HepG2 (cell line): ENCODE data around the gene MSRB3. TPM values are rescaled to one million over a fixed set of nuclear protein-coding genes. Genes with fewer than 3 reads are reported as not detected.

Experiments used
- ATAC-seq: fragments of 200-7000 bp; cut with Tn5 transposase; 3 replicates; pipeline ENCODE4 v1.9.1; 2020; ENCODE audit warnings: mild to moderate bottlenecking, moderate library complexity
- BruUV-seq: library from RNA; stranded (reverse); fragments of 400-500 nt; replicated peaks from 2 replicates; lab custom pipeline; 2021; lab: Mats Ljungman, UMichigan
- CTCF ChIA-PET: fragments of 300-600 bp; formaldehyde crosslinking; extraction: SDS; loops from one replicate; lab custom pipeline; 2021; ENCODE audit warnings: low total read pairs, inconsistent platforms, low intra/inter-chr PET ratio; lab: Yijun Ruan, JAX
- POLR2A ChIA-PET: fragments of 350-600 bp; sonication (Branson Sonifier 250); formaldehyde crosslinking; loops from one replicate; lab custom pipeline; 2020; ENCODE audit warnings: antibody characterized with exemption, inconsistent platforms; lab: Yijun Ruan, JAX
- DNase-seq: peaks from one replicate; pipeline ENCODE4 v3.0.0-alpha.2; 2015; ENCODE audit warnings: low spot score
- FAIRE-seq: peaks from 3 replicates; lab custom pipeline; 2011; peaks lifted over from hg19 to GRCh38; lab: Jason Lieb, UNC
- H2AFZ ChIP-seq: one replicate; pipeline ENCODE4 v1.6.1; 2011; ENCODE audit warnings: low read length, inconsistent platforms
- H3K27ac ChIP-seq: fragments of 300-600 bp; 3 replicates; pipeline ENCODE4 v1.8.0; 2011; ENCODE audit warnings: mixed run types, mild to moderate bottlenecking, mixed read lengths, low read length, inconsistent platforms; ENCODE audit not compliant: insufficient read depth; ENCODE audit errors: extremely low read length
- H3K27me3 ChIP-seq, 2 experiments: fragments of 200-600 bp in 1 of 2; 2 replicates in 1 of 2; 3 replicates in 1 of 2; pipeline versions ENCODE4 v1.6.0 to v1.8.0; 2011; ENCODE audit warnings: low read length in 2 of 2, mild to moderate bottlenecking in 2 of 2, moderate library complexity in 2 of 2, inconsistent platforms in 1 of 2; ENCODE audit not compliant: insufficient read depth in 2 of 2, control insufficient read depth in 1 of 2
- H3K36me3 ChIP-seq, 2 experiments: fragments of 200-600 bp in 1 of 2; replicated peaks in 1 of 2; 2 replicates in 1 of 2; 3 replicates in 1 of 2; pipeline versions ENCODE4 v1.5.1 to v1.8.0; 2011; ENCODE audit warnings: low read length in 2 of 2, inconsistent platforms in 1 of 2; ENCODE audit not compliant: insufficient read depth in 2 of 2, control insufficient read depth in 1 of 2
- H3K4me1 ChIP-seq: 2 replicates; pipeline ENCODE4 v1.5.1; 2012; ENCODE audit warnings: low read length, inconsistent platforms; ENCODE audit not compliant: insufficient read depth
- H3K4me2 ChIP-seq: 2 replicates; pipeline ENCODE4 v1.6.0; 2011; ENCODE audit warnings: low read depth, low read length, inconsistent platforms
- H3K4me3 ChIP-seq, 3 experiments: fragments of 200-600 bp in 1 of 3; sonication (generic), shearing (Covaris generic) in 1 of 3; replicated peaks in 1 of 3; 2 replicates each; pipeline ENCODE4 v1.5.1; 2011 to 2016; ENCODE audit warnings: low read length in 3 of 3, inconsistent platforms in 2 of 3, low read depth in 2 of 3, mild to moderate bottlenecking in 2 of 3, control low read depth in 1 of 3, mixed read lengths in 1 of 3; ENCODE audit not compliant: insufficient read depth in 1 of 3
- H3K79me2 ChIP-seq: one replicate; pipeline ENCODE4 v1.6.1; 2011; ENCODE audit warnings: low read length, inconsistent platforms; ENCODE audit not compliant: insufficient read depth
- H3K9ac ChIP-seq: 2 replicates; pipeline ENCODE4 v1.6.0; 2011; ENCODE audit warnings: mild to moderate bottlenecking, low read depth, low read length, inconsistent platforms; ENCODE audit not compliant: insufficient read depth
- H3K9me3 ChIP-seq: 2 replicates; pipeline ENCODE4 v1.5.1; 2012; ENCODE audit warnings: mild to moderate bottlenecking, low read length
- H4K20me1 ChIP-seq: 2 replicates; pipeline ENCODE4 v1.6.0; 2011; ENCODE audit warnings: inconsistent platforms, mild to moderate bottlenecking, low read length, moderate library complexity; ENCODE audit not compliant: insufficient read depth
- ARNTL ChIP-seq: sonication (generic); formaldehyde crosslinking; IDR thresholded peaks from 2 replicates; pipeline ENCODE4 v1.4.0; 2020; ENCODE audit warnings: mild to moderate bottlenecking, missing genetic modification reagents
- ASH2L ChIP-seq: fragments of 300-600, 200-600 bp; sonication (generic); IDR thresholded peaks from 2 replicates; pipeline ENCODE4 v1.7.0; 2017; ENCODE audit warnings: low read depth, mild to moderate bottlenecking, moderate library complexity, mixed read lengths, low read length; ENCODE audit not compliant: insufficient read length
- FOXO1 ChIP-seq: sonication (generic); formaldehyde crosslinking; IDR thresholded peaks from 2 replicates; pipeline ENCODE4 v1.4.0; 2020; ENCODE audit warnings: missing genetic modification reagents
- NCOA1 ChIP-seq: sonication (generic); formaldehyde crosslinking; IDR thresholded peaks from 2 replicates; pipeline ENCODE4 v1.9.0; 2021; ENCODE audit warnings: missing genetic modification reagents
- TEAD3 ChIP-seq: optimal IDR thresholded peaks from 2 replicates; pipeline ENCODE3; 2016; ENCODE audit warnings: borderline replicate concordance
- ZFY ChIP-seq: sonication (generic); formaldehyde crosslinking; IDR thresholded peaks from 2 replicates; pipeline ENCODE4 v1.4.0; 2020; ENCODE audit warnings: missing genetic modification reagents
- ZNF274 ChIP-seq: sonication (generic); formaldehyde crosslinking; IDR thresholded peaks from 2 replicates; pipeline ENCODE4 v1.5.1; 2020; ENCODE audit warnings: mild to moderate bottlenecking, missing genetic modification reagents
- ZNF326 ChIP-seq: sonication (generic); formaldehyde crosslinking; IDR thresholded peaks from 2 replicates; pipeline ENCODE4 v1.4.0; 2020; ENCODE audit warnings: missing genetic modification reagents, borderline replicate concordance
- ZNF569 ChIP-seq: sonication (generic); formaldehyde crosslinking; IDR thresholded peaks from 2 replicates; pipeline ENCODE4 v1.5.0; 2020; ENCODE audit warnings: mild to moderate bottlenecking, missing genetic modification reagents, moderate library complexity, borderline replicate concordance
- ZNF724P ChIP-seq: sonication (generic); formaldehyde crosslinking; IDR thresholded peaks from 2 replicates; pipeline ENCODE4 v1.8.0; 2022; ENCODE audit warnings: missing genetic modification reagents, borderline replicate concordance
- WGBS: methylation state at CpG from one replicate; pipeline ENCODE4 v1.1.6; 2017; ENCODE audit warnings: low lambda C conversion rate; 5-methylcytosine and 5-hydroxymethylcytosine counted together
- in situ Hi-C: cut with HindIII; loops from 2 replicates; pipeline ENCODE4 v1.10.0; 2017; ENCODE audit warnings: low pct_unique_long_range_greater_than_20kb; ENCODE audit not compliant: extremely low pct_ligation_motif_present
- intact Hi-C: fragments of 100-400 bp; cut with micrococcal nuclease; formaldehyde crosslinking; loops from one replicate; pipeline ENCODE4 v1.10.0; 2022; ENCODE audit not compliant: unreplicated experiment
- polyA plus RNA-seq, 8 experiments: library from polyadenylated mRNA; depleted of rRNA in 3 of 8; stranded (reverse) in 7 of 8; unstranded in 1 of 8; fragments of >200 nt; fragmentation: Illumina TruSeq in 4 of 8; extraction: Trizol in 4 of 8; gene quantifications; 2 replicates each; pipeline versions ENCODE4 v1.2.1 to v1.2.3, GENCODE V29; 2011 to 2016; ENCODE audit warnings: low read depth in 4 of 8, missing spikeins in 1 of 8, mixed read lengths in 1 of 8; ENCODE audit not compliant: insufficient read depth in 1 of 8
- total RNA-seq, 5 experiments: library from RNA; depleted of rRNA; stranded (reverse); fragments of >200 nt; fragmentation: Illumina TruSeq; extraction: Trizol; gene quantifications; 2 replicates each; pipeline ENCODE4 v1.2.3, GENCODE V29; 2016; ENCODE audit warnings: low read depth in 1 of 5
- TF ChIP-seq, protein P1 (sequence below): sonication (generic); formaldehyde crosslinking; IDR thresholded peaks from 2 replicates; pipeline ENCODE4 v1.4.0; 2020; ENCODE audit warnings: missing genetic modification reagents, mild to moderate bottlenecking, borderline replicate concordance
- TF ChIP-seq, protein P2 (sequence below): sonication (generic); formaldehyde crosslinking; IDR thresholded peaks from 2 replicates; pipeline ENCODE4 v1.5.1; 2020; ENCODE audit warnings: mild to moderate bottlenecking, moderate library complexity, missing genetic modification reagents
- TF ChIP-seq, protein P3 (sequence below): sonication (generic); formaldehyde crosslinking; IDR thresholded peaks from 2 replicates; pipeline ENCODE4 v1.4.0; 2020; ENCODE audit warnings: mild to moderate bottlenecking, missing genetic modification reagents

Gene MSRB3
- total and polyA plus RNA-seq, 2 of the 13 experiments (the other 11 are each of a cell fraction or from before 2014, with no cell fraction given) = 1.5 to 1.9 TPM

DNA sequence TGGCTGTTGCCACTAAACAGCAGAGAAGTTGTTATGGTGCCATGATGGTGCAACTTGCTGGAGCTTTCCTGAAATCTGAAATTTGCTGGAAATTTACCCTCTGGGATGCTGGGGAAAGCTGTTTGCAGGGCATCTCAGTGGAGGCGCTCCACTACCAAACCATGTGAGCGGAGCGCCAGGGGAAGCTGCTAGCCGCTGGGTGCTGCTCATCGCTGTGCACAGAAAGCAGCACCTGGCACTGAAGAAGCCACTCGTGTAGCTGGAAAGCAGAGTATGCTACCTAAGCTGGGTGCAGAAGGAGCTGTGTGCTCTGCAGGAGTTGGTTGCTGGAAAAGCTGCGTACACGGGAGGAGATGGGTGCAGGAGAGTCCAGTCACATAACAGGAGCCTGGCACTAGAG, 53.0 kb downstream of the MSRB3 start:
- no peak for ATAC-seq
- Histone ChIP-seq H3K79me2 (no peaks in the 10 kb centered on the region), H3K9ac (no peak overlapping the region), H2AFZ (no peak overlapping the region), H3K4me2 (no peak overlapping the region), H3K9me3 (no peaks in the 10 kb centered on the region), H4K20me1 (no peaks in the 10 kb centered on the region), H3K4me1 (peaks cover 45% of the 10 kb centered on the region), H3K4me3 (no peak overlapping the region), H3K27me3 (no peaks in the 10 kb centered on the region), H3K36me3 (no peaks in the 10 kb centered on the region), H3K27ac (no peak overlapping the region)
- intact Hi-C loops = no loop called here
- ChIA-PET POLR2A (no interaction called here), CTCF (no interaction called here)
- no TSS peak for BruUV-seq
- in situ Hi-C loops = no loop called here
- 88% methylated on average over 8 of the region's 8 CpGs for WGBS
- DNase-seq = no peak
- FAIRE-seq = no peak
- TF ChIP-seq ZNF326 (CRISPR knock-in tag) (no peak), ZNF274 (CRISPR knock-in tag) (no peak), ZNF569 (CRISPR knock-in tag) (no peak), TEAD3 (CRISPR knock-in tag) (no peak), FOXO1 (no peak), ZFY (CRISPR knock-in tag) (no peak), ARNTL (CRISPR knock-in tag) (no peak), ASH2L (no peak), ZNF724P (no peak), NCOA1 (CRISPR knock-in tag) (no peak)
- TF ChIP-seq, protein P1, sequence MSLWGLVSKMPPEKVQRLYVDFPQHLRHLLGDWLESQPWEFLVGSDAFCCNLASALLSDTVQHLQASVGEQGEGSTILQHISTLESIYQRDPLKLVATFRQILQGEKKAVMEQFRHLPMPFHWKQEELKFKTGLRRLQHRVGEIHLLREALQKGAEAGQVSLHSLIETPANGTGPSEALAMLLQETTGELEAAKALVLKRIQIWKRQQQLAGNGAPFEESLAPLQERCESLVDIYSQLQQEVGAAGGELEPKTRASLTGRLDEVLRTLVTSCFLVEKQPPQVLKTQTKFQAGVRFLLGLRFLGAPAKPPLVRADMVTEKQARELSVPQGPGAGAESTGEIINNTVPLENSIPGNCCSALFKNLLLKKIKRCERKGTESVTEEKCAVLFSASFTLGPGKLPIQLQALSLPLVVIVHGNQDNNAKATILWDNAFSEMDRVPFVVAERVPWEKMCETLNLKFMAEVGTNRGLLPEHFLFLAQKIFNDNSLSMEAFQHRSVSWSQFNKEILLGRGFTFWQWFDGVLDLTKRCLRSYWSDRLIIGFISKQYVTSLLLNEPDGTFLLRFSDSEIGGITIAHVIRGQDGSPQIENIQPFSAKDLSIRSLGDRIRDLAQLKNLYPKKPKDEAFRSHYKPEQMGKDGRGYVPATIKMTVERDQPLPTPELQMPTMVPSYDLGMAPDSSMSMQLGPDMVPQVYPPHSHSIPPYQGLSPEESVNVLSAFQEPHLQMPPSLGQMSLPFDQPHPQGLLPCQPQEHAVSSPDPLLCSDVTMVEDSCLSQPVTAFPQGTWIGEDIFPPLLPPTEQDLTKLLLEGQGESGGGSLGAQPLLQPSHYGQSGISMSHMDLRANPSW (CRISPR knock-in tag) = no peak
- TF ChIP-seq, protein P2, sequence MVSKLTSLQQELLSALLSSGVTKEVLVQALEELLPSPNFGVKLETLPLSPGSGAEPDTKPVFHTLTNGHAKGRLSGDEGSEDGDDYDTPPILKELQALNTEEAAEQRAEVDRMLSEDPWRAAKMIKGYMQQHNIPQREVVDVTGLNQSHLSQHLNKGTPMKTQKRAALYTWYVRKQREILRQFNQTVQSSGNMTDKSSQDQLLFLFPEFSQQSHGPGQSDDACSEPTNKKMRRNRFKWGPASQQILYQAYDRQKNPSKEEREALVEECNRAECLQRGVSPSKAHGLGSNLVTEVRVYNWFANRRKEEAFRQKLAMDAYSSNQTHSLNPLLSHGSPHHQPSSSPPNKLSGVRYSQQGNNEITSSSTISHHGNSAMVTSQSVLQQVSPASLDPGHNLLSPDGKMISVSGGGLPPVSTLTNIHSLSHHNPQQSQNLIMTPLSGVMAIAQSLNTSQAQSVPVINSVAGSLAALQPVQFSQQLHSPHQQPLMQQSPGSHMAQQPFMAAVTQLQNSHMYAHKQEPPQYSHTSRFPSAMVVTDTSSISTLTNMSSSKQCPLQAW (CRISPR knock-in tag) = no peak
- TF ChIP-seq, protein P3, sequence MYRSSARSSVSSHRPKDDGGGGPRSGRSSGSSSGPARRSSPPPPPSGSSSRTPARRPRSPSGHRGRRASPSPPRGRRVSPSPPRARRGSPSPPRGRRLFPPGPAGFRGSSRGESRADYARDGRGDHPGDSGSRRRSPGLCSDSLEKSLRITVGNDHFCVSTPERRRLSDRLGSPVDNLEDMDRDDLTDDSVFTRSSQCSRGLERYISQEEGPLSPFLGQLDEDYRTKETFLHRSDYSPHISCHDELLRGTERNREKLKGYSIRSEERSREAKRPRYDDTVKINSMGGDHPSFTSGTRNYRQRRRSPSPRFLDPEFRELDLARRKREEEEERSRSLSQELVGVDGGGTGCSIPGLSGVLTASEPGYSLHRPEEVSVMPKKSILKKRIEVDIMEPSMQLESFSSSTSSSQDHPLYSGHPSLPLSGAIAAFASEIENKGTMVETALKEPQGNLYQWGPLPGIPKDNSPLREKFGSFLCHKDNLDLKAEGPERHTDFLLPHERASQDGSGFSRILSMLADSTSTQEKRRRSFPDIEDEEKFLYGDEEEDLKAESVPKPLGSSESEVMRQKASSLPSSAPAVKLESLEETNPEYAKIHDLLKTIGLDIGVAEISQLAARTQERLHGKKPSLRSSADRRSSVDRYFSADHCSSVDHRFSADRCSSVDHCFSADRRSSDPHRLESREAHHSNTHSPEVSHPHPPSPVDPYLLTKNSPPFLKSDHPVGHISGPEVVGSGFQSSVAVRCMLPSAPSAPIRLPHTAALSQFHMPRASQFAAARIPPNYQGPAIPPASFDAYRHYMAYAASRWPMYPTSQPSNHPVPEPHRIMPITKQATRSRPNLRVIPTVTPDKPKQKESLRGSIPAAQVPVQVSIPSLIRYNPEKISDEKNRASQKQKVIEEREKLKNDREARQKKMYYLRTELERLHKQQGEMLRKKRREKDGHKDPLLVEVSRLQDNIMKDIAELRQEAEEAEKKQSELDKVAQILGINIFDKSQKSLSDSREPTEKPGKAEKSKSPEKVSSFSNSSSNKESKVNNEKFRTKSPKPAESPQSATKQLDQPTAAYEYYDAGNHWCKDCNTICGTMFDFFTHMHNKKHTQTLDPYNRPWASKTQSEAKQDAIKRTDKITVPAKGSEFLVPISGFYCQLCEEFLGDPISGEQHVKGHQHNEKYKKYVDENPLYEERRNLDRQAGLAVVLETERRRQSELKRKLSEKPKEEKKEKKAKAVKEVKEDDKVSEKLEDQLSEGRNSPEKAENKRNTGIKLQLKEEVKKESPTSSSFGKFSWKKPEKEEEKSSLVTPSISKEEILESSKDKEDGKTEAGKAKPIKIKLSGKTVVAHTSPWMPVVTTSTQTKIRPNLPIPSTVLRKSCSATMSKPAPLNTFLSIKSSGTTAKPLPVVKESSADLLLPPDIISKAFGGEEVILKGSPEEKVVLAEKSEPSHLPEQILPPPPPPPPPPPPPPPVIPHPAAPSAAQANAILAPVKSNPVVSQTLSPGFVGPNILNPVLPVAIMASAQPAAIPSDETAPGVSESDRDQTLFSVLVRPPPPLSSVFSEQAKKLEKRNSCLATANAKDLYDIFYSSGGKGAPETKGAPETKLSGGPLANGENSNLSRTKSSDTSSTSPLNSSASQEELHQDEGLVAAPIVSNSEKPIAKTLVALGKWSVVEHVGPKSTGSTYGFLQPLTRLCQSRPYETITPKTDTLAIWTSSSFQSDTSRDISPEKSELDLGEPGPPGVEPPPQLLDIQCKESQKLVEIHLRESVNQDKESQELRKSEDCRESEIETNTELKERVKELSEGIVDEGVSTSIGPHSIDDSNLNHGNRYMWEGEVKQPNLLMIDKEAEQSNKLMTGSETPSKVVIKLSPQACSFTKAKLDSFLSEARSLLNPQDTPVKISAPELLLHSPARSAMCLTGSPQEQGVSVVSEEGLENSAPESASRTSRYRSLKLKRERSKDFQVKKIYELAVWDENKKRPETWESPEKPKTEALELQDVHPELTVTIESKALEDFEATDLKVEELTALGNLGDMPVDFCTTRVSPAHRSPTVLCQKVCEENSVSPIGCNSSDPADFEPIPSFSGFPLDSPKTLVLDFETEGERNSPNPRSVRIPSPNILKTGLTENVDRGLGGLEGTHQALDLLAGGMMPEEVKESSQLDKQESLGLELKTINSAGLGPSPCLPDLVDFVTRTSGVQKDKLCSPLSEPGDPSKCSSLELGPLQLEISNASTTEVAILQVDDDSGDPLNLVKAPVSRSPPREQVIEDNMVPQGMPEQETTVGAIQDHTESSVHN (CRISPR knock-in tag) = no peak
